IMR-90 (cell line): ENCODE measurements around the gene BCAS1. TPM values are rescaled to one million over a fixed set of nuclear protein-coding genes. Genes with fewer than 3 reads are reported as not detected.

Experiments
- ATAC-seq: fragments of 200-7000 bp; cut with Tn5 transposase; 2 replicates; pipeline ENCODE4 v1.9.1; 2020; ENCODE audit warnings: low read depth, mild to moderate bottlenecking, moderate library complexity
- BruUV-seq: library from RNA; stranded (reverse); fragments of 400-500 nt; replicated peaks from 2 replicates; lab custom pipeline; 2021; lab: Mats Ljungman, UMichigan
- CTCF ChIA-PET: fragments of 300-600 bp; formaldehyde crosslinking; extraction: SDS; loops from one replicate; lab custom pipeline; 2021; ENCODE audit warnings: antibody characterized with exemption; lab: Yijun Ruan, JAX
- POLR2A ChIA-PET: fragments of 300-600 bp; sonication (Branson Sonifier 250); formaldehyde crosslinking; loops from one replicate; lab custom pipeline; 2022; ENCODE audit warnings: antibody characterized with exemption; ENCODE audit not compliant: unreplicated experiment; lab: Charles Lee
- DNase-seq: peaks from one replicate; pipeline ENCODE4 v3.0.0; 2013
- H2AFZ ChIP-seq: replicated peaks from 2 replicates; pipeline ENCODE3; 2013; ENCODE audit warnings: low read length, mild to moderate bottlenecking; ENCODE audit not compliant: poor library complexity
- H2AK5ac ChIP-seq: 2 replicates; pipeline ENCODE4 v1.6.1; 2013; ENCODE audit warnings: low read depth, low read length, inconsistent platforms
- H2AK9ac ChIP-seq: replicated peaks from 2 replicates; pipeline ENCODE3; 2013; ENCODE audit warnings: mild to moderate bottlenecking, low read depth, low read length, moderate library complexity; ENCODE audit not compliant: poor library complexity
- H2BK120ac ChIP-seq: 2 replicates; pipeline ENCODE4 v1.6.1; 2013; ENCODE audit warnings: low read depth, low read length, inconsistent platforms
- H2BK15ac ChIP-seq: 3 replicates; pipeline ENCODE4 v1.6.1; 2013; ENCODE audit warnings: low read depth, low read length, inconsistent platforms
- H2BK20ac ChIP-seq: 2 replicates; pipeline ENCODE4 v1.6.1; 2013; ENCODE audit warnings: low read depth, mild to moderate bottlenecking, inconsistent platforms, low read length, moderate library complexity
- H2BK5ac ChIP-seq: 2 replicates; pipeline ENCODE4 v1.6.1; 2013; ENCODE audit warnings: mild to moderate bottlenecking, low read depth, low read length, inconsistent platforms; ENCODE audit not compliant: poor library complexity, severe bottlenecking
- H3K14ac ChIP-seq: replicated peaks from 2 replicates; pipeline ENCODE4 v1.6.1; 2013; ENCODE audit warnings: low read depth, low read length, inconsistent platforms
- H3K18ac ChIP-seq: 2 replicates; pipeline ENCODE4 v1.6.1; 2013; ENCODE audit warnings: low read depth, low read length, control low read depth
- H3K23ac ChIP-seq: 2 replicates; pipeline ENCODE4 v1.6.1; 2013; ENCODE audit warnings: low read depth, low read length, inconsistent platforms
- H3K27ac ChIP-seq: 2 replicates; pipeline ENCODE4 v1.5.1; 2013; ENCODE audit warnings: mild to moderate bottlenecking, control low read depth, low read length; ENCODE audit not compliant: insufficient read depth
- H3K27me3 ChIP-seq: 2 replicates; pipeline ENCODE4 v1.6.1; 2013; ENCODE audit warnings: low read length; ENCODE audit not compliant: control insufficient read depth, insufficient read depth
- H3K36me3 ChIP-seq: 2 replicates; pipeline ENCODE4 v1.6.1; 2013; ENCODE audit warnings: low read length, mixed read lengths; ENCODE audit not compliant: control insufficient read depth, insufficient read depth
- H3K4ac ChIP-seq: 2 replicates; pipeline ENCODE4 v1.6.1; 2013; ENCODE audit warnings: low read depth, low read length, inconsistent platforms
- H3K4me1 ChIP-seq: 2 replicates; pipeline ENCODE4 v1.6.1; 2013; ENCODE audit warnings: low read length, mixed read lengths; ENCODE audit not compliant: control insufficient read depth, insufficient read depth
- H3K4me2 ChIP-seq: 2 replicates; pipeline ENCODE4 v1.6.1; 2013; ENCODE audit warnings: low read depth, mild to moderate bottlenecking, control low read depth, low read length, moderate library complexity
- H3K4me3 ChIP-seq: 2 replicates; pipeline ENCODE4 v1.5.1; 2013; ENCODE audit warnings: low read depth, mild to moderate bottlenecking, control low read depth, low read length, moderate library complexity; ENCODE audit not compliant: insufficient read depth
- H3K56ac ChIP-seq: 2 replicates; pipeline ENCODE4 v1.6.1; 2013; ENCODE audit warnings: low read length, inconsistent platforms; ENCODE audit not compliant: insufficient read depth; ENCODE audit errors: extremely low read depth
- H3K79me1 ChIP-seq, 2 experiments: 2 replicates each; pipeline ENCODE4 v1.6.1; 2013; ENCODE audit warnings: low read length in 2 of 2, inconsistent platforms in 1 of 2, low read depth in 1 of 2
- H3K9ac ChIP-seq: 2 replicates; pipeline ENCODE4 v1.6.1; 2013; ENCODE audit warnings: low read depth, low read length, control low read depth
- H3K9me1 ChIP-seq: 2 replicates; pipeline ENCODE4 v1.6.1; 2013; ENCODE audit warnings: low read length, inconsistent platforms; ENCODE audit not compliant: insufficient read depth
- H3K9me3 ChIP-seq: 2 replicates; pipeline ENCODE4 v1.6.1; 2013; ENCODE audit warnings: low read length; ENCODE audit not compliant: control insufficient read depth, insufficient read depth
- H4K20me1 ChIP-seq: 2 replicates; pipeline ENCODE4 v1.6.1; 2013; ENCODE audit warnings: low read length, inconsistent platforms; ENCODE audit not compliant: insufficient read depth
- H4K5ac ChIP-seq: 2 replicates; pipeline ENCODE4 v1.6.1; 2013; ENCODE audit warnings: mild to moderate bottlenecking, low read depth, low read length, control low read depth
- H4K8ac ChIP-seq, 2 experiments: 2 replicates each; pipeline ENCODE4 v1.6.1; 2013; ENCODE audit warnings: low read depth in 2 of 2, low read length in 2 of 2, control low read depth in 1 of 2, inconsistent platforms in 1 of 2
- H4K91ac ChIP-seq: 2 replicates; pipeline ENCODE4 v1.6.1; 2013; ENCODE audit warnings: low read depth, low read length, inconsistent platforms; ENCODE audit not compliant: insufficient read depth
- FOS ChIP-seq: fragments of 150-350 bp; IDR thresholded peaks from 2 replicates; pipeline ENCODE4 v1.6.1; 2016; ENCODE audit warnings: low read depth, low read length
- MAFK ChIP-seq: IDR thresholded peaks from 2 replicates; pipeline ENCODE4 v1.6.1; 2012; ENCODE audit warnings: low read depth, low read length, improper control_type of control experiment
- WGBS, 2 experiments: methylation state at CpG; one replicate each; pipeline versions ENCODE4 v1.1.5 to v1.1.7; 2013; ENCODE audit warnings: missing lambda C conversion rate in 2 of 2; ENCODE audit not compliant: insufficient read length in 1 of 2; ENCODE audit errors: extremely low coverage in 2 of 2; 5-methylcytosine and 5-hydroxymethylcytosine counted together
- dilution Hi-C: fragments of 300-500 bp; cut with HindIII; formaldehyde crosslinking; loops from one replicate; pipeline ENCODE4 v1.14.3; 2018; ENCODE audit warnings: low sequenced_read_pairs; ENCODE audit not compliant: unreplicated experiment
- in situ Hi-C: fragments of 300-500 bp; cut with MboI; formaldehyde crosslinking; loops from 3 replicates; pipeline ENCODE4 v1.14.3; 2019; ENCODE audit warnings: low sequenced_read_pairs, inconsistent platforms, mixed read lengths
- intact Hi-C: fragments of 100-400 bp; cut with micrococcal nuclease; formaldehyde crosslinking; loops from 2 replicates; pipeline ENCODE4 v1.10.0; 2022
- polyA plus RNA-seq, 3 experiments: library from polyadenylated mRNA; depleted of rRNA; stranded (reverse); fragments of >200 nt; gene quantifications; 2 replicates each; pipeline ENCODE4 v1.2.3, GENCODE V29; 2012; ENCODE audit warnings: low replicate concordance in 1 of 3
- total RNA-seq: library from RNA; depleted of rRNA; stranded (reverse); fragments of >200 nt; gene quantifications from 2 replicates; pipeline ENCODE4 v1.2.3, GENCODE V29; 2012

BCAS1 gene
- total and polyA plus RNA-seq, 2 of the 4 experiments (the other 2 are of a cell fraction), result under 0.01 TPM; not detected in 1

DNA sequence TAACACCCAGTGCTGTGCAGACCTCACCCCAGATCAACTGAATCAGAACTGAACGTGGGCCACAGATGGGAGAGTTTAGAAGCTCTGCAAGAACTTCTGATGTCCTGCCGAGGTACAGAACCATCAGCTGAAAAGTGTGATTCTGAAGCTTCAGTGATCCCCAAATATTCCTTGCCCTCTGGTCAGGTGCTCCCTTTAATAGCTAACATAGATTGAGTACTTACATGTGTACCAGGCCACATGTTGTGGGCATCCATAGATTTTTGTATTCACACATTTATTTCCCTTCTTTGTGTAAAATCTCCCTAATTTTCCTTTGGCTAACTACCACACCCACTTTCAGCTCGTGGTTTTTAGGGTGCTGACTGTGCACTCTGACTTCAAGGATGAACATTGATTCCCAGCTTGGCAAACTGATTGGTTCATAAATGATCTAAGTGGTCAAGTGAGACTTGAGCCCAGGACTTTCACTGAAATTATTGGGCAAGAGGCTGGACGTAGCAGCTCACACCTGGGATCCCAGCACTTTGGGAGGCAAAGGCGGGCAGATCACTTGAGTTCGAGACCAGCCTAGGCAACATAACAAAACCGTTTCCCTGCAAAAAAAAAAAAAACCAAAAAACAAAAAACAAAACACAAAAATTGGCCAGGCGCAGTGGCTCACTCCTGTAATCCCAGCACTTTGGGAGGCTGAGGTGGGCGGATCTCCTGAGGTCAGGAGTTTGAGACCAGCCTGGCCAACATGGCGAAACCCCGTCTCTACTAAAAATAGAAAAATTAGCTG is 162.2 kb downstream of the BCAS1 start:
- H3K23ac ChIP-seq, result peak overlapping the region; percentile 87; the same call in 1 of the 2 replicates
- peak overlapping the region; percentile 30; the same call in 1 of the 2 replicates for H4K5ac ChIP-seq
- H3K4me3 ChIP-seq, result no peak overlapping the region
- peak overlapping the region; percentile 53 for H3K14ac ChIP-seq
- in situ Hi-C loops (no loop called here), intact Hi-C loops (no loop called here), dilution Hi-C loops (no loop called here)
- TF ChIP-seq MAFK, result peak; percentile 25; the same call in 1 of the 2 replicates
- no peak for TF ChIP-seq FOS
- H3K4me2 ChIP-seq, result no peak overlapping the region
- no peaks in the 10 kb centered on the region for H3K27me3 ChIP-seq
- WGBS, 2 experiments, result 100% methylated on average over 2 of the region's 11 CpGs; no CpG with 5 or more reads in 1 of the 2 experiments
- H3K36me3 ChIP-seq, result no peaks in the 10 kb centered on the region
- ChIA-PET POLR2A (no interaction called here), CTCF (interaction anchor here (2.1 kb wide), 1 partner anchor 8 kb away, joined by 8 read pairs; no protein-coding TSS in a partner anchor)
- H3K27ac ChIP-seq, result peak overlapping the region; percentile 30; the same call in 1 of the 2 replicates
- H2BK15ac ChIP-seq, result peak overlapping the region; percentile 97; the same call in 2 of the 3 replicates
- peaks cover 0 to 10% of the 10 kb centered on the region in 2 experiments; a peak in 1 of 4 replicates for H3K79me1 ChIP-seq
- peaks cover 6% of the 10 kb centered on the region; the same call in 1 of the 2 replicates for H3K4me1 ChIP-seq
- peak overlapping the region; percentile 83 for H4K91ac ChIP-seq
- H3K18ac ChIP-seq, result peak overlapping the region; percentile 82
- peak overlapping the region; percentile 90 for H3K4ac ChIP-seq
- H3K9me3 ChIP-seq, result no peaks in the 10 kb centered on the region
- H2AFZ ChIP-seq, result no peak overlapping the region
- peak overlapping the region; percentile 92 for H2BK20ac ChIP-seq
- no peaks in the 10 kb centered on the region for H4K20me1 ChIP-seq
- H2AK5ac ChIP-seq, result peak overlapping the region; percentile 94
- H2BK120ac ChIP-seq, result peak overlapping the region; percentile 91
- H2AK9ac ChIP-seq, result no peak overlapping the region
- H2BK5ac ChIP-seq, result peak overlapping the region; percentile 95
- H3K56ac ChIP-seq, result peak overlapping the region; percentile 37
- no peak for DNase-seq
- H3K9me1 ChIP-seq, result peaks cover 12% of the 10 kb centered on the region
- ATAC-seq, result no peak
- no TSS peak for BruUV-seq
- H3K9ac ChIP-seq, result no peak overlapping the region
- peak overlapping the region; percentile 58 to 62; a peak in 3 of 4 replicates for H4K8ac ChIP-seq
